HuH-7 (cell line): Measurements from ENCODE around the gene MYL6B.
A peak's percentile ranks its signal among the peaks of the same experiment; 100 is the strongest.
"Not testable (repeated sequence)": the region's sequence is repeated elsewhere in the genome, so short reads cannot be mapped to it uniquely, and the experiment has no call there.

ENCODE experiments used
- DNase-seq: peaks from one replicate; pipeline ENCODE4 v3.0.0; 2011; ENCODE audit warnings: low spot score

The MYL6B gene

GRCh38 chr12:56152132-56152755, at the start of gene MYL6B:
Gene MYL6B, plus strand, starts transcription at chr12:56152587. Its CDS starts 1,332 bp downstream, at chr12:56153919.
- DNase-seq, result peak; percentile 93

GRCh38 chr12:56102683-56103065, 49.7 kb upstream of the MYL6B start:
- DNase-seq, result no peak

- DNase-seq, result no peak
Measured at GRCh38 chr12:56103066-56103711, 49.2 kb upstream of the MYL6B start.

- DNase-seq, result no peak
Measured at GRCh38 chr12:56103823-56104108, 48.6 kb upstream of the MYL6B start.

GRCh38 chr12:56104109-56104814, 48.1 kb upstream of the MYL6B start, which contains the start of gene PA2G4:
Gene PA2G4, plus strand, starts transcription at chr12:56104559. Its CDS starts 179 bp downstream, at chr12:56104738.
- peak; percentile 90 for DNase-seq

GRCh38 chr12:56104815-56105608, 47.4 kb upstream of the MYL6B start:
- no peak for DNase-seq

- no peak for DNase-seq
Measured at GRCh38 chr12:56105609-56105902, 46.8 kb upstream of the MYL6B start.

- no peak for DNase-seq
Measured at GRCh38 chr12:56107242-56107641, 45.1 kb upstream of the MYL6B start.

GRCh38 chr12:56110571-56110970, 41.8 kb upstream of the MYL6B start:
- no peak for DNase-seq

GRCh38 chr12:56114084-56114483, 38.3 kb upstream of the MYL6B start:
- DNase-seq, result no peak

- no peak for DNase-seq
Measured at GRCh38 chr12:56115329-56115728, 37.1 kb upstream of the MYL6B start.

- peak; percentile 49 for DNase-seq
Measured at GRCh38 chr12:56116267-56117081, 35.9 kb upstream of the MYL6B start, which contains the start of gene RPL41. Gene RPL41, plus strand, starts transcription at chr12:56116633.

- not testable (repeated sequence) for DNase-seq
Measured at GRCh38 chr12:56117082-56117706, 35.2 kb upstream of the MYL6B start.

GRCh38 chr12:56117778-56118687, 34.4 kb upstream of the MYL6B start, which contains the start of gene ZC3H10:
Gene ZC3H10, plus strand, starts transcription at chr12:56118266. Its CDS starts 2,297 bp downstream, at chr12:56120563.
- DNase-seq, result peak; percentile 85

- no peak for DNase-seq
Measured at GRCh38 chr12:56118688-56119357, 33.6 kb upstream of the MYL6B start.

GRCh38 chr12:56119361-56119796, 33.0 kb upstream of the MYL6B start:
- peak; percentile 95 for DNase-seq

GRCh38 chr12:56120158-56120846, 32.1 kb upstream of the MYL6B start:
- no peak for DNase-seq

- no peak for DNase-seq
Measured at GRCh38 chr12:56121204-56121870, 31.1 kb upstream of the MYL6B start.
